HG02884 (cell line): ENCODE measurements around the gene CCDC141.
"Not testable (repeated sequence)": the region's sequence is repeated elsewhere in the genome, so short reads cannot be mapped to it uniquely, and the experiment has no call there.

Experiments used
- ATAC-seq: cut with Tn5 transposase; IDR thresholded peaks from one replicate; pipeline ENCODE4 v1.9.1; 2021; ENCODE audit warnings: mild to moderate bottlenecking, moderate library complexity; ENCODE audit not compliant: unreplicated experiment

Gene CCDC141

DNA sequence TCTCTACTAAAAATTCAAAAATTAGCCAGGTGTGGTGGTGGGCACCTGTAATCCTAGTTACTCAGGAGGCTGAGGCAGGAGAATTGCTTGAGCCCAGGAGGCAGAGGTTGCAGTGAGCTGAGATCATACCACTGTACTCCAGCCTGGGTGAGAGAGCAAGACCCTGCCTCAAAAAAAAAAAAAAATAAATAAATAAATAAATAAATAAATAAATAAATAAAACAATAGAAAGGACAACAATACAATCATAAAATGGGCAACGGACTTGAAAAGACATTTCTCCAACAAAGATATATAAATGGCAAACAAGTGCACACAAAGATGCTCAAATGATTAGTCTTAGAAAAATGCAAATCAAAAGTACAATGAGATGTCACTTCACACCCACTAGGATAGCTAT lies 60.5 kb downstream of the CCDC141 start:
- not testable (repeated sequence) for ATAC-seq

DNA sequence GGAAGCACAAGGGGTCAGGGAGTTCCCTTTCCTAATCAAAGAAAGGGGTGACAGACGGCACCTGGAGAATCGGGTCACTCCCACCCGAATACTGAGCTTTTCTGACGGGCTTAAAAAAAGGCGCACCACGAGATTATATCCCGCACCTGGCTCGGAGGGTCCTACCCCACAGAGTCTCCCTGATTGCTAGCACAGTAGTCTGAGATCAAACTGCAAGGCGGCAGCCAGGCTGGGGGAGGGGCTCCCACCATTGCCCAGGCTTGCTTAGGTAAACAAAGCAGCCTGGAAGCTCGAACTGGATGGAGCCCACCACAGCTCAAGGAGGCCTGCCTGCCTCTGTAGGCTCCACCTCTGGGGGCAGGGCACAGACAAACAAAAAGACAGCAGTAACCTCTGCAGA lies 67.3 kb downstream of the CCDC141 start:
- not testable (repeated sequence) for ATAC-seq

DNA sequence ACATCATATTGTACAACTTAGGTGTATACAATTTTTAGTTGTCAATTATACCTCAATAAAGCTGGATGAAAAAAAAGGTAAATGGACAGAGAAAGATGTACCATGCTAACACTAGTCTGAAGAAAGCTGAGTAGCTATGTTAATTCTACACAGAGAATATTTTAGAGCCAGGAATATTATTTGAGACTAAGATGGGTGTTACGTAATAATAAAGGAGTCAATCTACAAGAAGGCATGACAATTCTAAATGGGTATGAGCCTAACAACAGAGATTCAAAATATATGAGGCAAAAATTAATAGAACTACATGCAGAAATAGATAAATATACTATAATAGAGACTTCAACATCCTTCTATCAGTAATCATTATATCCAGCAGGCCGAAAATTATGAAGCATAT lies 69.1 kb downstream of the CCDC141 start:
- ATAC-seq: no peak

DNA sequence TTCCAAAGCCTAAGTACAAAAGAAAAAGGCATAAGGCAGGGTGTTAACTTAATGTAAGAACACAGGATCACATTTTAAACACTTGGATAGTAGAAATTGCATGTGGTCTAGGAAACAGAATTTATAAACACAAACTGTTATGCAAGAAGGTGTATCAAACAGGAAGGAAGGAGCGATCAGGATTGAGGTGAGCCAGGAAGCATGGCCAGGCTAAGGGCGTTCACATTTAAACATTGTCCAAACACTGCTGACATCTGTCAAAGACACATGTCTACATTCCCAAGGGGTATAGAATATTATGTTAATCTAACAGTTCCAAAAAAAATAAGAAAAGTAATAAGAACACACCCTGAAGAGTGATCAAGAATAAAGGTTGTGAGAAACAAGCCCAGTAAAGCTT lies 71.3 kb downstream of the CCDC141 start:
- no peak for ATAC-seq

DNA sequence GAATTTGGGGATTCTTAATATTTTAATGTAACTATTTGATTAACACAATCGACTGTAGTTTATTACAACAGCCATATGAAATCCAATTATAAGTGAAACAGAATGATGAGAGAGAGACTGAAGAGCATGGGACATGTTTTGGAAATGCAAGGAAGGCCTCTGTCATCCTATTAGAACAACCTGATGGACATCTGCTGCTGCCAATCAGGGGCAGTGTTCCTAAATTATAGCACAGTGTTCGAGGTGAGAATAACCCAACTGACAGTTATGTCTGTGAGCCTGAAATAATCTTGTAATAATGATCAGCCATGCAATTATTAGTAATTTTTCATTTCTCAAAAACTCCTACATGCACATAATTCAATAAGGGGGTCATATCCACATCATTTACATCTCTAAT lies 73.6 kb downstream of the CCDC141 start:
- ATAC-seq: no peak

DNA sequence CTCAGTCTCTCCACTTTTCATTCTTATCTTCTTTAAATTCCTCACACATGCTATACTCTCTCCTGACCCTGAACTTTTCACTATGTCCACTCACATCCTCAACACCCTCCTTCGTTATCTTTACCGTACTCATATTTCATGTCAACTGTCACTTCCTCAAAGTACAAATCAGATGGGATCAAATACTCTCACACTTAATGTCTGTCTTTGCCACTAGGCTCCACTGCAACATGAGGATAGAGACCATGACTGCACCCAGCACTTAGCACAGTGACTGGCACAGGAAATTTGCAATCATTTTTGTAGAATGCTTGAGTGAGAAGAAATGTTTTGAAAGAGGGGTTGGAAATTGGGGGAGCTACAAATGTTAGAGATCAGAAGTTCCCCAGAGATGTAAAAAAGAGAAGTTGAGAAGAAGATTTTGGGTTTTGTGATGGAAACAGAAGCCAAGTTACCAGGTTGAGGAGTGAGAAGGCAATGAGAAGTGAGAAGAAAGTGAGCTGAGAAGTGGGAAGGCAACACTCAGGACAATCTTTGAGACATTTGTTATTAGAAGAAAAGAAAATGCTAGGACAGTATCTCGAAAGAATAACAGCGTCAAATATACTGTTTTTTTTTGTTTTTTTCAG lies 87.0 kb downstream of the CCDC141 start:
- no peak for ATAC-seq

DNA sequence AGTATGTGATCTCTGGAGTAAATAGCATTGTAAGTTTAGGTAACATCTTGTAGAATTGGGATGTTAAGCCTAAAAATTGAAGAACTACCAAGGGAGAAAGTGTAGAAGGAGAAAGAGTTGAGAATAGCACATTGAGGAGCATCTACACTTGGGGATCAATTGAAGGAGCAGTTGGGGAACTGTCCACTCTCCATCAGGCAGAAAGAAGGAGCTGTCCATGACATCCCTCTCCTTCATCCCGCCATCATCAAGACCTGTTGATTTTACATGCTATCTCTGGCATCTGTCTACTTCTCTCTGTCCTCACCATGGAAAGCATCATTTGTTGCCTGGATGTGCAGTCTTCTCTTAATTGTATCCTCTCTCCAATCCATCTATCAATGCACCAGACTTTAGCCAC lies 87.8 kb downstream of the CCDC141 start:
- no peak for ATAC-seq

DNA sequence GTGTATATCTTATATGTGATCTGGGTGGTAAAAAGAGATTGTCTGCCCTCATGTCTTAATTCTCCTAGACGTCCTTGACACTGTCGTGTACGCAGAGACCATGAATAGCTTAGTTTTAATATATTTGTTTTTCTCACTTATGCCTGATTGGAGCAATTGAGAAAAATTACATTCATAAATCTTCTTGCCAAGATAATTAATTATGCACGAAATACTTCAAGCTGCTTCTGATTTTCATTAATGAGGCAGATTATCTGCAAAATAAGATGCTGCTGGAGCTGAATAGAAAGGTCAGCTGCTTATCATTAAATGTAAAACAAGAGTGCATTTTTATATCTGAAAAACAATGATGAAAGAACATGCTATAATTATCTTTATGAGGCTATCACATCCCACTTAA lies 95.9 kb downstream of the CCDC141 start:
- ATAC-seq: no peak

DNA sequence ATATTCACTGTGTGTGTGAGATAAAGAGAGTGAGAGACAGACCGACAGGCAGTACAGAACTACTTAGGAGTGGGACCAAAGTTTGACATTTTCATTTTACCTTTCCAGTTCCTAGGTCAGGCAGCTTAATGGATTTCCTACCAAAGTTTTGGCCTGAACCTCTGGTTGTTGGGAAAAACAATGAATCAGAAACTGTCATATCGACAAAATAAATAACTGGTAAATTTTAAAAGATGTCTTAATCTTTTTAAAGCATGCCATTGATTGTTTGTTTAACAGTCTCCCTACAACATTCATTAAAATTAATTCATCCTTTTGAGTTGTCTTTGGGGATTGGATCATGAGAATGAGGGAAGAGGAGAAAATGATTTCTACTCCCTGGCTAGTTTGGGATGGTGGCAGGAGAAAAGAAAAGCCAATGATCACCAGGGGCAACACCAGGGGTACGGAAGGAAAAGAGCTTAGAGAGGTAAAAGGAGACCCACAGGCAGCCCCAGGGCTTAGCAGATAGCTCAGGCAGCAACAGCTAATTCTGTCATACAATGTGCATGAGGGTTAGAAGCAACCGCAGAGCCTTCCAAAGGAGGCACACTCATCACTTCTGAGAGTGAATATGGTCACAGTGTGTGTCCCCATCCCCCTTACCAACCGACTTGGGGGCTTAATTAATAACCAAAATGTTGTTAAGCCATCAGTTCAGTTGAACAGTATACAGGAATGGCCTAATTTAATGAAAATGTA lies 98.5 kb downstream of the CCDC141 start:
- no peak for ATAC-seq

DNA sequence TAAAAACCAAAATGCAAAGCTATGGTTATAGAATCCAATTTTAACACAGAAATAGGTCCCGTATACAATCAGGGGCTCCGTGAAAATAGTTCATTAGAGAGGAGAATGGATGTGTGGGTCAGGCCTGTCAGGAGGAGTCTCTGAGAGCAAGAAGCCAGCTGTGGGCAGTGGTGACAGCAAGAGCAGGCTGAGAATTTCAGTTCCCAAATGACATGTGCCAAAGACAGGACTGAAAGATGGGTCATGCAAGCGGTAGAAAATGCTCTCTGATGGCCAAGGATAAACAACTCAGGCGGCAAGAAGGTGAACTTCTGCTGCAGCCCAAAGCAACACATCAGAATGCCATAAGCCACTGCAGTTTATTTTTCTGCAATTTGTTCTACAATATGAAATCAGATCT lies 100.4 kb downstream of the CCDC141 start:
- no peak for ATAC-seq

DNA sequence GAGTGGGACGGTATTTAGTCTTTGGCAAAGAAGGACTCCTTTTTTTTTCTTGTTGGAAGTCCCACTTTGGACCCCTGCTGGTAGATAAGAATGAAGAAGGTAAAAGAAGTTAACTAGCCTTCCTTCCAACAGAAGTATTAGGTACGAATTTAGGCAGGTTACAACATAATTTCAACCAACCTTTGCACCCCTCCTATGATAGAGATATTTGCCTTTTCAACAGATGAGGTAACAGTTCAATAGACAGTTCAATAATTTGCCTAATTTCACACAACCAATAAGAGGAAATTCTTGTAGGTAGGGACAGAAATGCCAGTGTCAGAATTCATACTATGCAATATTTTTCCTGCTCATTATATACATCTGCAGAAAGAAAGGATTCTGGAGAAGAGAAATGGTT lies 100.8 kb downstream of the CCDC141 start:
- ATAC-seq: no peak

DNA sequence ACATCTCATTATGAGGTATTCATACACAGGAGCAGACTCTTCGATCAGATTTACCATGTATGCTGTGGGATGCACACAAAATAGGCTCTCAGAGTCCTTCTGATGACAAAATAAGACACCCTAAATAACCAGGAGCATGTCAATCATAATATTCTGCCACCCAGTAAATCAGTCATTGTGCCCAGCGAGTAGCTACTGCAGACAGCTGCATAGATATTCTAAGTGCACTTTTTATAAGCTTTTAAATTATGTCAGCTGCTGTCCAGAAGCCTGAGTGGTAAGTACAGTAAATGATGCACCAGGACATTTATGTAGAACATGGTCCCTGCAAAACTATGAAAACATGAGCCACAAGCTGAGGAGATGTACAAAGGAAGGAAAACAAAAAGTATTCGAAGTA lies 102.9 kb downstream of the CCDC141 start:
- no peak for ATAC-seq

DNA sequence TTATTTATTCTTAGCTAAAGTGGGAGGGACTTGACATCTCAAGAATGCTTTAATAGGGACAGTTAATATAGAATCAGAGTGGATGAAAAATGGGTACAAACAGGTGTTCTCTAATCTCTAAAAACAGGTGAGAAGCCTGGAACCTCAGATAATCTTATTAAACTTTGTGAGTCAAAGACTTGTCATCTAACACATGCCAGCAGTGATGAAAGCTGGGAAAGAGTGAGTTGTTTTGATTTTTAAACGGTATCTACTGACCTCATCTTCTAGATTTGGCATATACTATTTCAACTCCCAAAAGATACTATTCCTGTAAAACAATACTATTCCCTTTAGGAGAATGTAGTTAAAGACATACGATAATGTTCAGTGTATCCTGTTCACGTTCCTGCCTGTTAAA lies 103.4 kb downstream of the CCDC141 start:
- no peak for ATAC-seq

DNA sequence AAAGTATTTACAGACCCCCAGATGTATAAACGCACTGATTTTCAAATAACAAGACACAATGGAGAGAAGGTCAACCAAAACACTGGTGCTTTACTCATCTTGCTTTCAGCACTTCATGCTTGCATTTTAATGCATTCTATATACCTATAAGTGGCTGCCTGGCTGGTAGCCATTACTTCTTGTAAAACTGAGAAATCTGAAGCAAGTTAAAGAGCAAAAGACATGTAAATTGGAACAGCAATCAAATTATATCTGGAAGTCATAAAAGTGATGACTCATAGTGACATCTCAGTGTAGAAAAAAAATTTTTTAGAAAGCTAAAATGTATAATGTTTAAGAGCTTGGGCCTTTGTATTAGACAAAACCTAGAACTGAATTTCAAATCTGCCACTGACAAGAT lies 106.2 kb downstream of the CCDC141 start:
- ATAC-seq: no peak

DNA sequence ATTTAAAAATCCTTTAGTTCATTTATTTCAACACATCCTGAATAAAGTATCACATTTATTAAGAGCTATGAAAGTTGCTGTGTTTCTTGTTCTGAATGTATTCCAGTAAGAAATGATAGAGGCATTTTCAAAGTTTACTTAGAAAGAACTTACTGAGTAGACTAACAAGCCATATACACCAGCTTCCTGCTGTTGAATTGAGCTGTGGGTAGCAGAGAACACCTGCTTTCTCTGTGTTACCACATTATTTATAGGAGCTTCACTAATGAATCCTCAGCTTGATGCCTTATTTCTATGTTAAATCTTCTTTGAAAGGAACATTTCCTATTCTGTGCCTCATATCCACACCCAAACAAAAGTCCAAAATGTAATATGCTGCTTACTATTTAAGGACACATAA lies 115.4 kb downstream of the CCDC141 start:
- no peak for ATAC-seq

DNA sequence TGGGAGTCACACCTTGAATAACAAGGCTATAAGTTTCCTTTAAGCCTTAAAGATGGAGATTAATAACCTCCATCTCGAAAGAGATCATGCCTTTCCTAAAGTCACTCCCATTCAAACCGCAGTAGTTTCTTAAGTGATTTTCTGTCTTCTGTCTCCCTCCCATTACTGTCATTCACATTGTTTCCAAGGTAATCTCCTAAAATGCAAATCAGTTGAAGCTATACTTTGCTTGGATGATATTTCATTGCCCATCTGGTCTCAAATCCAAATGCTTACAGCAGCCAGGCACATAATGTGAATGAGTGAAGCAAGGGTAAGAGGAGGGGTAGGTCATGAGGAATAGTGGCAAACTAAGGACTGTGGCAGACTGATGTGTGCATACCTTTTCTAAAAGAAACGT lies 116.4 kb downstream of the CCDC141 start:
- ATAC-seq: no peak

DNA sequence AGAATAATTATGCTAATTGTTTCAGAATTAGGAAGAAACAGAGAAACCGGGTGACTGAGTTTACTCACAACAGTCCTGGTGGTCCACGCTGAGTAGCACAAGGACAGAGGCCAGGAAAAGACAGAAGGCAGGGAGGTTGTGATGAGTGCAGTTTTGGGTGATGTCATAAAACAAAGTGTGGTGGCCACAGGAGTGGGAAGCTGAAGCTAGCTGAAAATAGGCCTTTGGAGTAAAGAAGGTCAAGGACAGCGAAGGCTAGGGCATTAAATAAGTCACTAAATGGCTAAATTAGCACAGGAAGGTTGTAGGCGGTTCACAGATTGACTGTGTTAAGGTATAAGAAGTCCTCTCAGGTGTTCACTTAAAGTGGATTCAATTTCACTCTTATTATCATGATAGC lies 121.9 kb downstream of the CCDC141 start:
- ATAC-seq: peak; percentile 83

DNA sequence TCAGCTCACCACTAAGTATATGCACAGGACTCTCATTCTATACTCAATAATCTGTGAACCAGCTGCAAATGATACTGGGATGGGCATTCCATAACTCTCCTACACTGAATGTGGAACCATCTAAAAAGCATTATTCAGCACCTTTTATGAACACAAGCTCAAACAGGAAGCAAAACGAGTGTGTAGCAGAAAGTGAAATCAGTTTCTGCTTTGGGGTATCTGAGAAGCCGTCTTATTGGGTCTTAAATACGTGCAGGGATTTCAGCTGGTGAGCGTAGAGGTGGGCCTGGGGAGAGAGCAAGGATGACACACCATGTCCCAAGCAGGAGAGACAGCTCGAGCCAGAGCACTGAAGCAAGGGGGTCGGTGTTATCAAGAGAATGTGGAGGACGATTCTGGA lies 122.8 kb downstream of the CCDC141 start:
- no peak for ATAC-seq

DNA sequence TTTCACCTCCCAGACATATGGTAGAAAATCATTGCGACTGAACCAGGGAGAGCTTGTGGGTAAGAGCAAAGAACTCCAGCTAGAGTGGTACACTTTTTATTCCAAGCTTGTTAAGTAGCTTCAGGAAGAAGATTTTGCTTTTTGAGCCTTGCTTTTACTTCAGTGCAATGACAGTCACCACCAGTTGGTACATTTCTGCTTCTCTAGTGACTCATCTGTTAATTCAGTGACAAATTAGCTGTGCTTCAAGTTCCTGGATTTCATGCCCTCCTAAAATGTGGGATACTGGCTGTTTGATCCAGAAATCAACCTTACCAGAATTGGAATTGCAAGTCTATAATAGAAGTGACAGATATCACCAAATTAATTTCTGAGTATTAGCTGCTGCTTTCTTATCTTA lies 125.1 kb downstream of the CCDC141 start:
- ATAC-seq: no peak

DNA sequence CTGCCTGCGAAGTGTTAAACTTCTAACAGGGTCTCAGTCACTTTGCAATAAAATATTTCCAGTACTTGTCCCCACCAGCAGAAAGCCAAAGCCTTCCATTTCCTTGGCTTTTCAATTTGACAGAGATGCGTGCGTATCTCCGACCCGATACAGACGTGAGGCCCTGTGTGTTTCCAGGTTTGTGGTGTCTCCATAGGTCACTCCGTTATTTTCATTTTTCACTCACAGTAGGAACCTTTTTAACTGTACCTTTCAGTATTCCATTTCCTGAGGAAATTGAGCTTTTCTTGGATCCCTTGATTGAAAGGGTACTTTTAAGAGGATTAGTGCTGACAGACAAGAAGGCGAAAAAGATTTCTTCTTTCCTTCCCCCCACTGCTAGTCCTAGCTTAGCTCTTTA lies 126.4 kb downstream of the CCDC141 start:
- no peak for ATAC-seq

DNA sequence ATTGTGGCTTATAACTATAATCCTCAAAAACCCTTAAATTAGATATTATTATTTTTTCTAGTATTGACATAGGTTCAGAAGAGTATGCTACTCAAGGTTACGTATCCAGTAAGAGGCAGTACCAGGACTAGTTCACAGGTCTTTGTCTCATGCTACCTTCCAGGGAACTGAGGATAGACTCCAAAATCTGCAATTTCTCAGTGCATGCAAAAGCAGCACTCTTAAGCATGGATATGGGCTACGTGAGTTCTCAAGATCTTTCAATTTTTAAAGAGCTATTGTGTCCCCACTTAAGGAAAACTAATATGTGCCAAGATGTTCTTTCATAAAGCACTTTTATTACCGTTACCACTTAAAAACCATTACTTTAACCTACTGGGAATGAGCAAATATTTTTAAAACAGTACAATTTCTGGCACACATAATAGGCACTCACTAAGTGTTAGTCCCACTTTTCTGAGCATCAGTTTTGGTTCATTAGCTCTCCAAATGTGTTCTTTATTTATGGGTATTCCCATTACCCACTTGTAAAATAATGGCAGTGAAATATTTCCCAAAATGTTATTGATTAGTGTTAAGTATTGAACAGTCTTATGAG lies 128.9 kb downstream of the CCDC141 start:
- ATAC-seq: no peak

DNA sequence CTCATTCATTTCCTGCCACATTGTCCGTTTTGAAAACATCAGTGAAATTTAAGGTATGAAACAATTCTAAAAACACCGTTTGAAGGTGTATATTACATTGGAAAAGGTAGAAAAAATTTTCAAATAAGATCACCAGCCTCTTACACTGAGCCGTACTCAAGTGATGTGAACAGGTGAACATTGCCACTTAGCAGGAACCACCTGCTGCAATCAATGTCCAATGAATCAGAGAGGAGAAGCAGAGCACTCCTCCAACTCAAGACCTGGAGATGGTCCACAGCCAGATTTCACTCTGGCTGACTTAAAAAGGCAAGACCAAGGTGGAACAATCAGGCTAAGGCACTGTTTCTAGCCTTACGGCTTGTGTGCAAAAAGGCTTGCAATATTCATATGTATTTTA lies 132.4 kb downstream of the CCDC141 start:
- ATAC-seq: no peak
